Astrocyte of the spinal cord (primary cell): Measurements from ENCODE around the gene MMAB.

Source experiments
- DNase-seq: peaks from one replicate; pipeline ENCODE4 v3.0.0; 2011; ENCODE audit warnings: low read depth, low spot score
- H3K4me3 ChIP-seq: 2 replicates; pipeline ENCODE4 v1.5.1; 2011; ENCODE audit warnings: low read depth, mild to moderate bottlenecking, low read length, moderate library complexity
- in situ Hi-C: cut with HindIII; loops from 2 replicates; pipeline ENCODE4 v1.10.0; 2017; ENCODE audit warnings: low sequenced_read_pairs
- TF ChIP-seq, protein P1 (sequence below): IDR thresholded peaks from 2 replicates; pipeline ENCODE4 v1.5.1; 2012; ENCODE audit warnings: low read depth, mild to moderate bottlenecking, low read length, inconsistent platforms

The MMAB gene

DNA sequence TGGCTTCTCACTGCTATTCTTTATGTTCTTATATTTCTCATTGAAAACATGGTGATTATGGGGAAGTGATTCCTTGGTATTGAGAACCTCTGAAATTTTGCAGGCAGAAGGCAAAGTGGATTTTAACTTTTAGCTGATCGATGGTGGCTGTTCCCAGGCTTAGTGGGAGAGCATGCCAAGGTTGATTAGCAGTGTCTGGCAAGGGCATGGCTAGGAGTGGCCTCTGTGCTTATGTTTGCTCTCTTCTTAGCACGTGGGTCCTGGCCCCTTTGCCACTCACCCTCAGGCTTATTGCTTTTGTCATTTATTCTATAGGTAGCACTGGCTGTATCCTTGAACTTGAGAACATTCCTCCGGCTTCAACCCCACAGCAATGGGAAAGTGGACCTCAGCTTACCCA, 2.4 kb upstream of the MMAB start:
- in situ Hi-C loops, result no loop called here
- DNase-seq, result no peak
- no peak overlapping the region for H3K4me3 ChIP-seq
- TF ChIP-seq, protein P1, sequence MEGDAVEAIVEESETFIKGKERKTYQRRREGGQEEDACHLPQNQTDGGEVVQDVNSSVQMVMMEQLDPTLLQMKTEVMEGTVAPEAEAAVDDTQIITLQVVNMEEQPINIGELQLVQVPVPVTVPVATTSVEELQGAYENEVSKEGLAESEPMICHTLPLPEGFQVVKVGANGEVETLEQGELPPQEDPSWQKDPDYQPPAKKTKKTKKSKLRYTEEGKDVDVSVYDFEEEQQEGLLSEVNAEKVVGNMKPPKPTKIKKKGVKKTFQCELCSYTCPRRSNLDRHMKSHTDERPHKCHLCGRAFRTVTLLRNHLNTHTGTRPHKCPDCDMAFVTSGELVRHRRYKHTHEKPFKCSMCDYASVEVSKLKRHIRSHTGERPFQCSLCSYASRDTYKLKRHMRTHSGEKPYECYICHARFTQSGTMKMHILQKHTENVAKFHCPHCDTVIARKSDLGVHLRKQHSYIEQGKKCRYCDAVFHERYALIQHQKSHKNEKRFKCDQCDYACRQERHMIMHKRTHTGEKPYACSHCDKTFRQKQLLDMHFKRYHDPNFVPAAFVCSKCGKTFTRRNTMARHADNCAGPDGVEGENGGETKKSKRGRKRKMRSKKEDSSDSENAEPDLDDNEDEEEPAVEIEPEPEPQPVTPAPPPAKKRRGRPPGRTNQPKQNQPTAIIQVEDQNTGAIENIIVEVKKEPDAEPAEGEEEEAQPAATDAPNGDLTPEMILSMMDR, result no peak

DNA sequence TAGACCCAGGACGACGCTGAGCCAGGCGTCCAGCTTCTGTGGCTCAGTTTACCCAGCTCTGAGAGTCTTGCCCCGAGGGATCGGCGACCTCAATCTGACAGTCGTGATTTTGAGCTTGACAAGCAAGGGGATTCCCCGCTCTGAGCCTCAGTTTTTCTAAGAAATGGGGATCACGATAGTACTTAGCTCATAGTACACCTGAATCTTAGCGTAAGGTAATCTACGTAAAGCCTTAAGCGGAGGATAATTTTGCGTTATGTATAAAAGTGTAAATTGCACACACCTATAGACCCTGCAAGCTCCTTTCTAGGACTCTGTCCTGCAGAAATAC, 575 bp upstream of the MMAB start:
- TF ChIP-seq, protein P1, result no peak
- peak overlapping the region; percentile 89 for H3K4me3 ChIP-seq
- in situ Hi-C loops, result no loop called here
- no peak for DNase-seq

DNA sequence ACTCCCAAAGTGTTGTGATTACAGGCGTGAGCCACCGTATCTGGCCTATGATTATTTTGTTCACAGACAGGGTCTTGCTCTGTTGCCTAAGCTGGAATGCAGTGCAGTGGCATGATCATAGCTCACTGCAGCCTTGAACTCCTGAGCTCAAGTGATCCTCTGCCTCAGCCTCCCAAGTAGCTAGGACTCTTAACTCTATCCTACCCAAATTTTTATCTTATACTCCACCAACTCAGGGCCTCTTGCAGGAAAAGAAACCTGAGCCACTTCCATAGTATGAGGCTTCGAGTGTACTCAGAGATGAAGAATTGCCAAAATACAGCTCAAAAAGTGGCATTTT, 828 bp downstream of the MMAB start:
- peak overlapping the region; percentile 89 for H3K4me3 ChIP-seq
- TF ChIP-seq, protein P1, result no peak
- in situ Hi-C loops, result no loop called here
- peak; percentile 6 for DNase-seq

DNA sequence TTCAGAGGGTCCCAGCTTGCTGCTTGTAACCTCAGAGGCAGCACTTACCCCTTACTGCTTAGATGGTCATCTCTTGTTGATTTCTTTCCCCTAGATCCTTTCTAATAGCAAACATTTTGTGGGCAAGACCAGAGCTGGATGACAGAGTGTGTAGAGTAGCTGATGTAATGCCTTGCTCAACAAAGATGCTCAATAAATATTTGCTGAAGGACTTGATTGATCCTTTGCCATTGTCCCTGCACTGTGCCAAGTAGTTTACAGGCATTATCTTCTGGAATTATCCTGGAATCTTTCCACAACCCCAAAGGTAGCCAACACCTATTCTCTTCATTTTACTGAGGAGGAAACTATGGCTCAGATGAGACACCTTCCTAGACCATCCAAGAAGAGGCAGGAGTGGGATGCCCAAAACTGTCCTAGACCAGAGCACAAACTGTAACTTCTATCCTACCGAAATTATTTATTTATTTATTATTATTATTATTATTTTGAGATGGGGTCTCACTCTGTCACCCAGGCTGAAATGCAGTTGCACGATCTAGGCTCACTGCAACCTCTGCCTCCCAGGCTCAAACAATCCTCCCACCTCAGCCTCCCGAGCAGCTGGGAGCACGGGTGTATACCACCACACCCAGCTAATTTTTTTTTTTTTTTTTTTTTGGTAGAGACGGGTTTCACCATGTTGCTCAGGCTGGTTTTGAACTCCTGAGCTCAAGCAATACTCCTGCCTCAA, 1.4 kb downstream of the MMAB start:
- in situ Hi-C loops, result no loop called here
- TF ChIP-seq, protein P1, result no peak
- no peak overlapping the region for H3K4me3 ChIP-seq
- DNase-seq, result no peak

DNA sequence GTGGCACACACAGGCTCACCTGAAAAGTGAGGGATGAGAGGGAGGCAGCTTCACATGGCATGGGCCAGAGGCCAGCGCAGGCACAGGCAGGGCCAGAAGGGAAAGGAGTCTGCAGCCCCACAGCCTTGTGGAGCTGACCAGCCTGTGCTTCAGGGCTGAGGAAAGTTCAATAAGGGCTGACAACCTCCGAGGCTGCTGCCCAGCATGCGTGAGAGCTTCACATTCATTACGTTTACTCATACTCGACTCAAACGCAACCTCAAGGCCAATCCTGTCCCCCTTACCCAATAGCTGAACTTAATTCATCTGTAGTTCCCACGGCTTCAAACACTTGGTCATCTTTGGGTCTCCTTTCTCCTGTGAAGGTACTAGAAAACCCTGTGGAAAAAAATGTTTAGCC, 4.8 kb downstream of the MMAB start:
- H3K4me3 ChIP-seq, result no peak overlapping the region
- DNase-seq, result no peak
- TF ChIP-seq, protein P1, result no peak
- in situ Hi-C loops, result no loop called here

DNA sequence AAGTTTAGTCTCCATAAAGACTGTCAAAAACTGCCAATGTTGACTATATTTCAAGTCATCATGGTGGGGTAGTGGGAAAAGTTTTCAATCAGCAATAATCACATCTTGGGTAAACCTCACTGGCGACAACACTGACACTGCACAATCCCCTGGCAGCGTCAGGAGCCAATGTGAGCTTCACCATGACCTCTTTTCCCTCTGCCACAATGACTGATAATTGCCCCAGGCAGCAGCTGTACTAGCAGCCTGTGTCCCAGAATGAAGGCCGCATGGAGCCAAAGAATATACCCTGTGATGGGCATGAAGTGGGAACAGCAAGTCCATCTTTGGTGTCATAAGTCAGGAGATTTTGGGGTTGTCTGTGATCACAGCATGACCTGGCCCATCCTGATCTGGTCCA, 5.3 kb downstream of the MMAB start:
- H3K4me3 ChIP-seq, result no peak overlapping the region
- no peak for DNase-seq
- TF ChIP-seq, protein P1, result no peak
- in situ Hi-C loops, result no loop called here

DNA sequence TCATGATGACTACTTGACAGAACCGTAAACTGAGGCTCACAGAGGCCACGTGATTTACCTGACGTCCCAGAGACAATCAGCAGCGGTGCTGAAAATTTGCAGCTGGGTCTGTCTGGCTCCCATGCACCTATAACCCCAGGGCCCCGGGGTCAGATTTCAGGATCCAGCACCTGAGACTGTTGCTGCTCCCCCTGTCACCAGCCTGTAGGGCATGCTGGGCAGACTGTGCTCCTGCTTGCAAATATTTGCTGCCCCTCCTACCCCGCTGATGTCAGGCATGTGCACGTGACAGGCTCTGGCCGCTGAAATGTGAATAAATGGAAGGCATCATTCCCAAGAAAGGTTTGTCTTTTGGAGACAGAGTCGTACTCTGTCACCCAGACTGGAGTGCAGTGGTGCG, 6.0 kb downstream of the MMAB start:
- DNase-seq, result no peak
- no peak overlapping the region for H3K4me3 ChIP-seq
- TF ChIP-seq, protein P1, result no peak
- in situ Hi-C loops, result no loop called here
